B cell (primary cell): ENCODE data around the gene SERPINC1. TPM values are rescaled to one million over a fixed set of nuclear protein-coding genes. Genes with fewer than 3 reads are reported as not detected.
A peak's percentile ranks its signal among the peaks of the same experiment; 100 is the strongest.
"Not testable (repeated sequence)": the region's sequence is repeated elsewhere in the genome, so short reads cannot be mapped to it uniquely, and the experiment has no call there.

Source experiments
- ATAC-seq: fragments of 200-7000 bp; cut with Tn5 transposase; one replicate; pipeline ENCODE4 v1.10.0; 2021; ENCODE audit warnings: low read depth, mild to moderate bottlenecking, moderate number of reproducible peaks, moderate library complexity
- CTCF ChIA-PET: fragments of 350-600 bp; sonication (Branson Sonifier 250); formaldehyde crosslinking; loops from one replicate; lab custom pipeline; 2021; ENCODE audit warnings: antibody characterized with exemption, inconsistent platforms; lab: Charles Lee
- POLR2A ChIA-PET: fragments of 350-600 bp; sonication (Branson Sonifier 250); formaldehyde crosslinking; loops from one replicate; lab custom pipeline; 2021; ENCODE audit warnings: antibody characterized with exemption; lab: Charles Lee
- DNase-seq: peaks from one replicate; pipeline ENCODE4 v3.0.0; 2013
- H2AFZ ChIP-seq: 2 replicates; pipeline ENCODE4 v1.6.1; 2012; ENCODE audit warnings: mild to moderate bottlenecking, low read depth, low read length; ENCODE audit not compliant: insufficient read depth, poor library complexity, severe bottlenecking
- H3K27ac ChIP-seq, 2 donors: 1 replicate in 1 of 2; 2 replicates in 1 of 2; pipeline ENCODE4 v1.5.1; 2012 to 2013; ENCODE audit warnings: low read length in 2 of 2, mild to moderate bottlenecking in 2 of 2, moderate library complexity in 1 of 2
- H3K27me3 ChIP-seq, 4 experiments: fragments of 200-600 bp in 1 of 4; sonication (generic) in 1 of 4; replicated peaks in 1 of 4; 1 replicate in 2 of 4; 2 replicates in 2 of 4; pipeline versions ENCODE4 v1.6.1 to v1.7.0; 2013 to 2016; ENCODE audit warnings: low read length in 3 of 4, mild to moderate bottlenecking in 2 of 4, mixed read lengths in 1 of 4, moderate library complexity in 1 of 4; ENCODE audit not compliant: insufficient read depth in 4 of 4, control insufficient read depth in 3 of 4; ENCODE audit errors: control extremely low read depth in 1 of 4
- H3K36me3 ChIP-seq, 2 experiments: replicated peaks in 1 of 2; 1 replicate in 1 of 2; 2 replicates in 1 of 2; pipeline versions ENCODE4 v1.6.1 to v1.7.1; 2013; ENCODE audit warnings: low read length in 1 of 2; ENCODE audit not compliant: insufficient read depth in 2 of 2, control insufficient read depth in 1 of 2; ENCODE audit errors: control extremely low read depth in 1 of 2, extremely low read depth in 1 of 2
- H3K4me1 ChIP-seq, 2 donors: fragments of 200-600 bp in 1 of 2; sonication (generic) in 1 of 2; 1 replicate in 1 of 2; 2 replicates in 1 of 2; pipeline versions ENCODE4 v1.5.1 to v1.6.1; 2013 to 2017; ENCODE audit warnings: low read length in 2 of 2; ENCODE audit not compliant: control insufficient read depth in 2 of 2, insufficient read depth in 2 of 2
- H3K4me2 ChIP-seq: replicated peaks from 2 replicates; pipeline ENCODE3; 2012; ENCODE audit warnings: mild to moderate bottlenecking, low read depth, low read length; ENCODE audit not compliant: poor library complexity, severe bottlenecking
- H3K4me3 ChIP-seq, 5 experiments: fragments of 200-600 bp in 1 of 5; sonication (generic) in 1 of 5; 1 replicate in 3 of 5; 2 replicates in 2 of 5; pipeline versions ENCODE4 v1.5.1 to v1.7.0; 2011 to 2016; ENCODE audit warnings: low read length in 4 of 5, mild to moderate bottlenecking in 4 of 5, low read depth in 2 of 5, control low read depth in 1 of 5, moderate library complexity in 1 of 5; ENCODE audit not compliant: insufficient read depth in 1 of 5; ENCODE audit errors: control extremely low read depth in 1 of 5, extremely low read depth in 1 of 5
- H3K79me2 ChIP-seq: fragments of 200-600 bp; sonication (generic); one replicate; pipeline ENCODE4 v1.6.0; 2016; ENCODE audit warnings: low read length; ENCODE audit not compliant: control insufficient read depth, insufficient read depth
- H3K9ac ChIP-seq: fragments of 200-600 bp; sonication (generic); 2 replicates; pipeline ENCODE4 v1.6.1; 2017; ENCODE audit warnings: mild to moderate bottlenecking, low read length, moderate library complexity
- H3K9me3 ChIP-seq, 3 donors: one replicate each; pipeline versions ENCODE4 v1.6.1 to v1.7.1; 2013; ENCODE audit warnings: low read length in 2 of 3; ENCODE audit not compliant: control insufficient read depth in 2 of 3, insufficient read depth in 1 of 3; ENCODE audit errors: control extremely low read depth in 1 of 3
- H4K20me1 ChIP-seq: 2 replicates; pipeline ENCODE4 v1.6.0; 2012; ENCODE audit warnings: mild to moderate bottlenecking, low read length; ENCODE audit not compliant: insufficient read depth, control insufficient read depth, poor library complexity, severe bottlenecking
- H3K27ac Mint-ChIP-seq: one replicate; pipeline ENCODE4 v1.8.0; 2021; ENCODE audit warnings: mixed read lengths
- H3K27me3 Mint-ChIP-seq: one replicate; pipeline ENCODE4 v1.8.0; 2021; ENCODE audit warnings: mixed read lengths
- H3K4me1 Mint-ChIP-seq: one replicate; pipeline ENCODE4 v1.8.0; 2021; ENCODE audit warnings: mixed read lengths
- H3K4me3 Mint-ChIP-seq: one replicate; pipeline ENCODE4 v1.8.0; 2021; ENCODE audit warnings: mixed read lengths
- H3K9me3 Mint-ChIP-seq: one replicate; pipeline ENCODE4 v1.8.0; 2022; ENCODE audit warnings: mixed read lengths; ENCODE audit not compliant: insufficient read depth
- EZH2 ChIP-seq: IDR thresholded peaks from 2 replicates; pipeline ENCODE4 v1.6.1; 2012; ENCODE audit warnings: borderline replicate concordance, low read depth, mild to moderate bottlenecking, moderate library complexity, low read length; ENCODE audit not compliant: insufficient read depth, poor library complexity, severe bottlenecking
- WGBS: methylation state at CpG from one replicate; pipeline ENCODE4 v1.1.5; 2013; ENCODE audit warnings: missing lambda C conversion rate; ENCODE audit not compliant: insufficient coverage; 5-methylcytosine and 5-hydroxymethylcytosine counted together
- intact Hi-C: fragments of 100-400 bp; cut with micrococcal nuclease; formaldehyde crosslinking; loops from one replicate; pipeline ENCODE4 v1.10.0; 2022
- polyA plus RNA-seq: library from polyadenylated mRNA; depleted of rRNA; stranded (reverse); fragments of >200 nt; gene quantifications from 2 replicates; pipeline ENCODE4 v1.2.3, GENCODE V29; 2012
- total RNA-seq, 2 donors: library from RNA; stranded (reverse); fragments of 120-200 nt in 1 of 2; gene quantifications; 1 replicate in 1 of 2; 2 replicates in 1 of 2; pipeline versions ENCODE4 v1.2.3 to v1.2.4, GENCODE V29; 2013 to 2022
- TF ChIP-seq, protein P1 (sequence below): fragments of 200-600 bp; IDR thresholded peaks from one replicate; pipeline ENCODE4 v1.8.0; 2022; ENCODE audit warnings: antibody characterized with exemption, mild to moderate bottlenecking

Gene SERPINC1
- total and polyA plus RNA-seq, 2 donors (not counting 1 experiment from before 2014, with no cell fraction given), result 0.12 TPM; not detected in 1

DNA sequence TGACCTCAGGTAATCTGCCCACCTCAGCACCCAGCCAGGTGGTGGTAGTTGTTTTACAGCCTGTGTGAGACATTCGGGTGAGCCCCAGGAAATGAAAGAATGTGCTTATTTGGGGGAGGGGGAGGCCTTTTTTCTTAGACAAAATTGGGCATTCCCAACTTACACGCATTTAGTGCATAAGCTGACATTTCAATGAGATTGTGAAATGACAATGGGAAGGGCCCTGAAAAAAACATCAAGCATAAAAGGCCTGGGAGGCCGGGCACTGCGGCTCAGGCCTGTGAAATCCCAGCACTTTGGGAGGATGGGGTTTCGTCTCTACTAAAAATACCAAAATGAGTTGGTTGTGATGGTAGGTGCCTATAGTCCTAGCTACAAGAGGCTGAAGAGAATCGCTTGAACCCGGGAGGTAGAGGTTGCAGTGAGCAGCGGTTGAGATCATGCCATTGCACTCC lies 54.3 kb downstream of the SERPINC1 start:
- peaks cover 13% of the 10 kb centered on the region for H3K79me2 ChIP-seq
- CTCF ChIA-PET, result interaction anchor here (1.2 to 1.3 kb wide), 2 partner anchors 39 to 355 kb away, joined by 3 to 4 read pairs; no protein-coding TSS in a partner anchor
- H3K9me3 ChIP-seq, result no peaks in the 10 kb centered on the region
- peaks cover 40% of the 10 kb centered on the region for H3K4me1 Mint-ChIP-seq
- no peak overlapping the region for H2AFZ ChIP-seq
- peaks cover 19 to 31% of the 10 kb centered on the region in 2 donors for H3K4me1 ChIP-seq
- H3K9ac ChIP-seq, result no peak overlapping the region
- no peak overlapping the region for H3K4me2 ChIP-seq
- no peak for TF ChIP-seq EZH2
- TF ChIP-seq, protein P1, sequence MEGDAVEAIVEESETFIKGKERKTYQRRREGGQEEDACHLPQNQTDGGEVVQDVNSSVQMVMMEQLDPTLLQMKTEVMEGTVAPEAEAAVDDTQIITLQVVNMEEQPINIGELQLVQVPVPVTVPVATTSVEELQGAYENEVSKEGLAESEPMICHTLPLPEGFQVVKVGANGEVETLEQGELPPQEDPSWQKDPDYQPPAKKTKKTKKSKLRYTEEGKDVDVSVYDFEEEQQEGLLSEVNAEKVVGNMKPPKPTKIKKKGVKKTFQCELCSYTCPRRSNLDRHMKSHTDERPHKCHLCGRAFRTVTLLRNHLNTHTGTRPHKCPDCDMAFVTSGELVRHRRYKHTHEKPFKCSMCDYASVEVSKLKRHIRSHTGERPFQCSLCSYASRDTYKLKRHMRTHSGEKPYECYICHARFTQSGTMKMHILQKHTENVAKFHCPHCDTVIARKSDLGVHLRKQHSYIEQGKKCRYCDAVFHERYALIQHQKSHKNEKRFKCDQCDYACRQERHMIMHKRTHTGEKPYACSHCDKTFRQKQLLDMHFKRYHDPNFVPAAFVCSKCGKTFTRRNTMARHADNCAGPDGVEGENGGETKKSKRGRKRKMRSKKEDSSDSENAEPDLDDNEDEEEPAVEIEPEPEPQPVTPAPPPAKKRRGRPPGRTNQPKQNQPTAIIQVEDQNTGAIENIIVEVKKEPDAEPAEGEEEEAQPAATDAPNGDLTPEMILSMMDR, result no peak
- DNase-seq (no peak), ATAC-seq (no peak)
- no peak overlapping the region for H3K4me3 ChIP-seq
- peak overlapping the region; percentile 28 for H3K27ac Mint-ChIP-seq
- H3K4me3 Mint-ChIP-seq, result no peak overlapping the region
- peaks cover 5 to 54% of the 10 kb centered on the region in 2 experiments for H3K36me3 ChIP-seq
- H3K9me3 Mint-ChIP-seq, result no peaks in the 10 kb centered on the region
- H4K20me1 ChIP-seq, result no peaks in the 10 kb centered on the region
- no peaks in the 10 kb centered on the region for H3K27me3 ChIP-seq
- H3K27me3 Mint-ChIP-seq, result no peaks in the 10 kb centered on the region
- intact Hi-C loops, result no loop called here
- POLR2A ChIA-PET, result no interaction called here
- H3K27ac ChIP-seq, result peak overlapping the region in 1 of 2 donors; percentile 27
- 80% methylated on average over 6 of the region's 8 CpGs for WGBS

GRCh38 chr1:173862146-173862768 lies 54.9 kb downstream of the SERPINC1 start:
- H3K9me3 ChIP-seq, H3K27me3 Mint-ChIP-seq, H3K9me3 Mint-ChIP-seq, H2AFZ ChIP-seq, H3K4me2 ChIP-seq, ATAC-seq, POLR2A ChIA-PET, H3K27me3 ChIP-seq, intact Hi-C loops, H4K20me1 ChIP-seq, H3K9ac ChIP-seq, H3K79me2 ChIP-seq, H3K4me3 Mint-ChIP-seq, H3K4me3 ChIP-seq, DNase-seq: not testable (repeated sequence)
- Histone ChIP-seq H3K36me3 (peaks cover 5 to 60% of the 10 kb centered on the region in 2 experiments), H3K4me1 (peaks cover 19 to 26% of the 10 kb centered on the region in 2 donors), H3K27ac (peak overlapping the region in 1 of 2 donors; percentile 27)
- CTCF ChIA-PET, result interaction anchor here (1.2 kb wide), 1 partner anchor 38 kb away, joined by 3 read pairs; no protein-coding TSS in a partner anchor
- 71% methylated on average over 4 of the region's 13 CpGs for WGBS
- H3K27ac Mint-ChIP-seq, result peak overlapping the region; percentile 28
- H3K4me1 Mint-ChIP-seq, result peaks cover 38% of the 10 kb centered on the region
